Measurements from ENCODE around the gene USP48.

Gene USP48

GRCh38 chr1:21667348-21668231 lies 115.4 kb downstream of the USP48 start:
- TF ChIP-seq RAD21 (IDR thresholded peaks at IDR 0.05; ENCODE audit: low read depth) (no peak), TEAD4 (IDR thresholded peaks at IDR 0.05) (no peak), YY1 (IDR thresholded peaks at IDR 0.05; ENCODE audit: low read depth) (no peak), TAF1 (IDR thresholded peaks at IDR 0.05; ENCODE audit: low read depth) (no peak), CEBPB (IDR thresholded peaks at IDR 0.05) (no peak), EP300 (IDR thresholded peaks at IDR 0.05; ENCODE audit: borderline replicate concordance) (no peak), MAX (IDR thresholded peaks at IDR 0.05) (no peak), TCF12 (IDR thresholded peaks at IDR 0.05; ENCODE audit: low read depth) (no peak), FOXM1 (IDR thresholded peaks at IDR 0.05; ENCODE audit: borderline replicate concordance, low read depth) (no peak), EGR1 (IDR thresholded peaks at IDR 0.05) (no peak)

GRCh38 chr1:21666576-21667320 lies 116.2 kb downstream of the USP48 start:
- TF ChIP-seq FOXM1 (IDR thresholded peaks at IDR 0.05; ENCODE audit: borderline replicate concordance, low read depth) = no peak
- no peak for TF ChIP-seq TAF1 (IDR thresholded peaks at IDR 0.05; ENCODE audit: low read depth)

GRCh38 chr1:21665711-21666575 lies 117.0 kb downstream of the USP48 start:
- TF ChIP-seq EGR1 (IDR thresholded peaks at IDR 0.05) = no peak
- TF ChIP-seq RAD21 (IDR thresholded peaks at IDR 0.05; ENCODE audit: low read depth) = no peak
- no peak for TF ChIP-seq NFIC (IDR thresholded peaks at IDR 0.05)
- TF ChIP-seq FOXM1 (IDR thresholded peaks at IDR 0.05; ENCODE audit: borderline replicate concordance, low read depth) = no peak
- no peak for TF ChIP-seq ZBTB7A (IDR thresholded peaks at IDR 0.05; ENCODE audit: low read depth)
- no peak for TF ChIP-seq TAF1 (IDR thresholded peaks at IDR 0.05; ENCODE audit: low read depth)
- TF ChIP-seq EP300 (IDR thresholded peaks at IDR 0.05; ENCODE audit: borderline replicate concordance) = no peak
- TF ChIP-seq CREB1 (IDR thresholded peaks at IDR 0.05; ENCODE audit: low read depth) = no peak
- TF ChIP-seq TCF12 (IDR thresholded peaks at IDR 0.05; ENCODE audit: low read depth) = no peak
- TF ChIP-seq CEBPB (IDR thresholded peaks at IDR 0.05) = no peak
- TF ChIP-seq YY1 (IDR thresholded peaks at IDR 0.05; ENCODE audit: low read depth) = no peak
- no peak for TF ChIP-seq USF1 (IDR thresholded peaks at IDR 0.05)
- no peak for TF ChIP-seq TEAD4 (IDR thresholded peaks at IDR 0.05)
- no peak for TF ChIP-seq REST (IDR thresholded peaks at IDR 0.05; ENCODE audit: low read depth)
- TF ChIP-seq MAX (IDR thresholded peaks at IDR 0.05) = no peak

- no peak for TF ChIP-seq RAD21 (IDR thresholded peaks at IDR 0.05; ENCODE audit: low read depth)
- TF ChIP-seq CEBPB (IDR thresholded peaks at IDR 0.05) = no peak
- no peak for TF ChIP-seq YY1 (IDR thresholded peaks at IDR 0.05; ENCODE audit: low read depth)
- no peak for TF ChIP-seq TEAD4 (IDR thresholded peaks at IDR 0.05)
- TF ChIP-seq REST (IDR thresholded peaks at IDR 0.05; ENCODE audit: low read depth) = no peak
- no peak for TF ChIP-seq ZBTB7A (IDR thresholded peaks at IDR 0.05; ENCODE audit: low read depth)
- no peak for TF ChIP-seq NFIC (IDR thresholded peaks at IDR 0.05)
- no peak for TF ChIP-seq FOXM1 (IDR thresholded peaks at IDR 0.05; ENCODE audit: borderline replicate concordance, low read depth)
- TF ChIP-seq TAF1 (IDR thresholded peaks at IDR 0.05; ENCODE audit: low read depth) = no peak
- no peak for TF ChIP-seq TCF12 (IDR thresholded peaks at IDR 0.05; ENCODE audit: low read depth)
- TF ChIP-seq EP300 (IDR thresholded peaks at IDR 0.05; ENCODE audit: borderline replicate concordance) = no peak
- no peak for TF ChIP-seq USF1 (IDR thresholded peaks at IDR 0.05)
These were observed 118.0 kb downstream of the USP48 start for GRCh38 chr1:21664806-21665588.

Data from Ishikawa (cell line).